Peyer's patch (tissue), 4 donors: Measurements from ENCODE around the gene TMEM121.

Experiments used
- CTCF ChIP-seq, 6 experiments: fragments of 450-650 bp in 4 of 6; fragments of 200-600 bp in 2 of 6; sonication (generic) in 1 of 6; IDR thresholded peaks; one replicate each; pipeline ENCODE4 v1.5.1; 2017 to 2019; ENCODE audit warnings: antibody characterized with exemption in 6 of 6, mild to moderate bottlenecking in 3 of 6, moderate library complexity in 1 of 6
- POLR2A ChIP-seq, 2 donors: fragments of 450-650 bp; IDR thresholded peaks; one replicate each; pipeline ENCODE4 v1.5.1; 2017; ENCODE audit warnings: antibody characterized with exemption in 2 of 2, mild to moderate bottlenecking in 2 of 2, moderate library complexity in 2 of 2

GRCh38 chr14:105533811-105534498 is 7.6 kb downstream of the TMEM121 start:
- TF ChIP-seq CTCF (IDR thresholded peaks at IDR 0.05): no peak
- no peak for TF ChIP-seq POLR2A (IDR thresholded peaks at IDR 0.05)
